Endothelial cell of umbilical vein (primary cell): Measurements from ENCODE around the gene UNKL.

Source experiments
- CTCF ChIP-seq, 2 donors: IDR thresholded peaks; 1 replicate in 1 of 2; 2 replicates in 1 of 2; pipeline ENCODE4 v1.5.1; 2011; ENCODE audit warnings: low read length in 2 of 2, mild to moderate bottlenecking in 2 of 2, moderate library complexity in 2 of 2, control low read depth in 1 of 2, inconsistent platforms in 1 of 2, low read depth in 1 of 2; ENCODE audit not compliant: insufficient read depth in 1 of 2; ENCODE audit errors: extremely low read depth in 1 of 2
- EZH2 ChIP-seq: IDR thresholded peaks from 2 replicates; pipeline ENCODE4 v1.6.1; 2012; ENCODE audit warnings: borderline replicate concordance, low read depth, mild to moderate bottlenecking, moderate library complexity, low read length, inconsistent platforms; ENCODE audit not compliant: severe bottlenecking
- FOS ChIP-seq: IDR thresholded peaks from 2 replicates; pipeline ENCODE4 v1.6.1; 2011; ENCODE audit warnings: mild to moderate bottlenecking, low read length, moderate library complexity, borderline replicate concordance; ENCODE audit not compliant: insufficient read depth
- JUN ChIP-seq: IDR thresholded peaks from 2 replicates; pipeline ENCODE4 v1.6.1; 2011; ENCODE audit warnings: borderline replicate concordance, low read depth; ENCODE audit not compliant: insufficient read length, insufficient read depth
- MAX ChIP-seq: IDR thresholded peaks from 2 replicates; pipeline ENCODE4 v1.6.1; 2011; ENCODE audit not compliant: insufficient read depth, insufficient read length
- MYC ChIP-seq: IDR thresholded peaks from one replicate; pipeline ENCODE4 v1.6.1; 2011; ENCODE audit warnings: mild to moderate bottlenecking, low read depth, low read length
- POLR2A ChIP-seq: IDR thresholded peaks from 2 replicates; pipeline ENCODE4 v1.6.1; 2012; ENCODE audit warnings: low read depth, mild to moderate bottlenecking, control low read depth, low read length
- POLR2AphosphoS5 ChIP-seq: IDR thresholded peaks from 2 replicates; pipeline ENCODE4 v1.6.1; 2012; ENCODE audit warnings: low read depth, mild to moderate bottlenecking, control low read depth, low read length, moderate library complexity; ENCODE audit not compliant: insufficient read depth

- no peak for TF ChIP-seq CTCF (IDR thresholded peaks at IDR 0.05; ENCODE audit: extremely low read depth in 1 of 2, insufficient read depth in 1 of 2, low read depth in 1 of 2, low read length in 2 of 2)
- no peak for TF ChIP-seq POLR2A
- no peak for TF ChIP-seq JUN
- TF ChIP-seq EZH2 = no peak
- no peak for TF ChIP-seq MYC
- no peak for TF ChIP-seq MAX
- no peak for TF ChIP-seq POLR2AphosphoS5
- no peak for TF ChIP-seq FOS
These were observed 71.7 kb downstream of the UNKL start for GRCh38 chr16:1342526-1343427.
